IMR-90 (cell line): ENCODE measurements around the gene SDR9C7. TPM values are rescaled to one million over a fixed set of nuclear protein-coding genes. Genes with fewer than 3 reads are reported as not detected.

Experiments
- ATAC-seq: fragments of 200-7000 bp; cut with Tn5 transposase; 2 replicates; pipeline ENCODE4 v1.9.1; 2020; ENCODE audit warnings: low read depth, mild to moderate bottlenecking, moderate library complexity
- BruUV-seq: library from RNA; stranded (reverse); fragments of 400-500 nt; replicated peaks from 2 replicates; lab custom pipeline; 2021; lab: Mats Ljungman, UMichigan
- CTCF ChIA-PET: fragments of 300-600 bp; formaldehyde crosslinking; extraction: SDS; loops from one replicate; lab custom pipeline; 2021; ENCODE audit warnings: antibody characterized with exemption; lab: Yijun Ruan, JAX
- POLR2A ChIA-PET: fragments of 300-600 bp; sonication (Branson Sonifier 250); formaldehyde crosslinking; loops from one replicate; lab custom pipeline; 2022; ENCODE audit warnings: antibody characterized with exemption; ENCODE audit not compliant: unreplicated experiment; lab: Charles Lee
- DNase-seq: peaks from one replicate; pipeline ENCODE4 v3.0.0; 2013
- H2AFZ ChIP-seq: replicated peaks from 2 replicates; pipeline ENCODE3; 2013; ENCODE audit warnings: low read length, mild to moderate bottlenecking; ENCODE audit not compliant: poor library complexity
- H2AK5ac ChIP-seq: 2 replicates; pipeline ENCODE4 v1.6.1; 2013; ENCODE audit warnings: low read depth, low read length, inconsistent platforms
- H2AK9ac ChIP-seq: replicated peaks from 2 replicates; pipeline ENCODE3; 2013; ENCODE audit warnings: mild to moderate bottlenecking, low read depth, low read length, moderate library complexity; ENCODE audit not compliant: poor library complexity
- H2BK120ac ChIP-seq: 2 replicates; pipeline ENCODE4 v1.6.1; 2013; ENCODE audit warnings: low read depth, low read length, inconsistent platforms
- H2BK15ac ChIP-seq: 3 replicates; pipeline ENCODE4 v1.6.1; 2013; ENCODE audit warnings: low read depth, low read length, inconsistent platforms
- H2BK20ac ChIP-seq: 2 replicates; pipeline ENCODE4 v1.6.1; 2013; ENCODE audit warnings: low read depth, mild to moderate bottlenecking, inconsistent platforms, low read length, moderate library complexity
- H2BK5ac ChIP-seq: 2 replicates; pipeline ENCODE4 v1.6.1; 2013; ENCODE audit warnings: mild to moderate bottlenecking, low read depth, low read length, inconsistent platforms; ENCODE audit not compliant: poor library complexity, severe bottlenecking
- H3K14ac ChIP-seq: replicated peaks from 2 replicates; pipeline ENCODE4 v1.6.1; 2013; ENCODE audit warnings: low read depth, low read length, inconsistent platforms
- H3K18ac ChIP-seq: 2 replicates; pipeline ENCODE4 v1.6.1; 2013; ENCODE audit warnings: low read depth, low read length, control low read depth
- H3K23ac ChIP-seq: 2 replicates; pipeline ENCODE4 v1.6.1; 2013; ENCODE audit warnings: low read depth, low read length, inconsistent platforms
- H3K27ac ChIP-seq: 2 replicates; pipeline ENCODE4 v1.5.1; 2013; ENCODE audit warnings: mild to moderate bottlenecking, control low read depth, low read length; ENCODE audit not compliant: insufficient read depth
- H3K27me3 ChIP-seq: 2 replicates; pipeline ENCODE4 v1.6.1; 2013; ENCODE audit warnings: low read length; ENCODE audit not compliant: control insufficient read depth, insufficient read depth
- H3K36me3 ChIP-seq: 2 replicates; pipeline ENCODE4 v1.6.1; 2013; ENCODE audit warnings: low read length, mixed read lengths; ENCODE audit not compliant: control insufficient read depth, insufficient read depth
- H3K4ac ChIP-seq: 2 replicates; pipeline ENCODE4 v1.6.1; 2013; ENCODE audit warnings: low read depth, low read length, inconsistent platforms
- H3K4me1 ChIP-seq: 2 replicates; pipeline ENCODE4 v1.6.1; 2013; ENCODE audit warnings: low read length, mixed read lengths; ENCODE audit not compliant: control insufficient read depth, insufficient read depth
- H3K4me2 ChIP-seq: 2 replicates; pipeline ENCODE4 v1.6.1; 2013; ENCODE audit warnings: low read depth, mild to moderate bottlenecking, control low read depth, low read length, moderate library complexity
- H3K4me3 ChIP-seq: 2 replicates; pipeline ENCODE4 v1.5.1; 2013; ENCODE audit warnings: low read depth, mild to moderate bottlenecking, control low read depth, low read length, moderate library complexity; ENCODE audit not compliant: insufficient read depth
- H3K56ac ChIP-seq: 2 replicates; pipeline ENCODE4 v1.6.1; 2013; ENCODE audit warnings: low read length, inconsistent platforms; ENCODE audit not compliant: insufficient read depth; ENCODE audit errors: extremely low read depth
- H3K79me1 ChIP-seq, 2 experiments: 2 replicates each; pipeline ENCODE4 v1.6.1; 2013; ENCODE audit warnings: low read length in 2 of 2, inconsistent platforms in 1 of 2, low read depth in 1 of 2
- H3K9ac ChIP-seq: 2 replicates; pipeline ENCODE4 v1.6.1; 2013; ENCODE audit warnings: low read depth, low read length, control low read depth
- H3K9me1 ChIP-seq: 2 replicates; pipeline ENCODE4 v1.6.1; 2013; ENCODE audit warnings: low read length, inconsistent platforms; ENCODE audit not compliant: insufficient read depth
- H3K9me3 ChIP-seq: 2 replicates; pipeline ENCODE4 v1.6.1; 2013; ENCODE audit warnings: low read length; ENCODE audit not compliant: control insufficient read depth, insufficient read depth
- H4K20me1 ChIP-seq: 2 replicates; pipeline ENCODE4 v1.6.1; 2013; ENCODE audit warnings: low read length, inconsistent platforms; ENCODE audit not compliant: insufficient read depth
- H4K5ac ChIP-seq: 2 replicates; pipeline ENCODE4 v1.6.1; 2013; ENCODE audit warnings: mild to moderate bottlenecking, low read depth, low read length, control low read depth
- H4K8ac ChIP-seq, 2 experiments: 2 replicates each; pipeline ENCODE4 v1.6.1; 2013; ENCODE audit warnings: low read depth in 2 of 2, low read length in 2 of 2, control low read depth in 1 of 2, inconsistent platforms in 1 of 2
- H4K91ac ChIP-seq: 2 replicates; pipeline ENCODE4 v1.6.1; 2013; ENCODE audit warnings: low read depth, low read length, inconsistent platforms; ENCODE audit not compliant: insufficient read depth
- ELK1 ChIP-seq: fragments of 150-350 bp; IDR thresholded peaks from 2 replicates; pipeline ENCODE4 v1.6.1; 2016; ENCODE audit warnings: low read depth, mild to moderate bottlenecking, low read length, moderate library complexity, borderline replicate concordance
- NFE2L2 ChIP-seq: fragments of 150-350 bp; IDR thresholded peaks from 2 replicates; pipeline ENCODE4 v1.6.1; 2016; ENCODE audit warnings: low read depth, mild to moderate bottlenecking, low read length
- RCOR1 ChIP-seq: IDR thresholded peaks from 2 replicates; pipeline ENCODE4 v1.6.1; 2012; ENCODE audit warnings: mild to moderate bottlenecking, low read length, improper control_type of control experiment; ENCODE audit not compliant: insufficient replicate concordance
- USF2 ChIP-seq: fragments of 150-350 bp; IDR thresholded peaks from 2 replicates; pipeline ENCODE4 v1.6.1; 2017; ENCODE audit warnings: mild to moderate bottlenecking, antibody characterized with exemption, low read length, low read depth
- WGBS, 2 experiments: methylation state at CpG; one replicate each; pipeline versions ENCODE4 v1.1.5 to v1.1.7; 2013; ENCODE audit warnings: missing lambda C conversion rate in 2 of 2; ENCODE audit not compliant: insufficient read length in 1 of 2; ENCODE audit errors: extremely low coverage in 2 of 2; 5-methylcytosine and 5-hydroxymethylcytosine counted together
- dilution Hi-C: fragments of 300-500 bp; cut with HindIII; formaldehyde crosslinking; loops from one replicate; pipeline ENCODE4 v1.14.3; 2018; ENCODE audit warnings: low sequenced_read_pairs; ENCODE audit not compliant: unreplicated experiment
- in situ Hi-C: fragments of 300-500 bp; cut with MboI; formaldehyde crosslinking; loops from 3 replicates; pipeline ENCODE4 v1.14.3; 2019; ENCODE audit warnings: low sequenced_read_pairs, inconsistent platforms, mixed read lengths
- intact Hi-C: fragments of 100-400 bp; cut with micrococcal nuclease; formaldehyde crosslinking; loops from 2 replicates; pipeline ENCODE4 v1.10.0; 2022
- polyA plus RNA-seq, 3 experiments: library from polyadenylated mRNA; depleted of rRNA; stranded (reverse); fragments of >200 nt; gene quantifications; 2 replicates each; pipeline ENCODE4 v1.2.3, GENCODE V29; 2012; ENCODE audit warnings: low replicate concordance in 1 of 3
- total RNA-seq: library from RNA; depleted of rRNA; stranded (reverse); fragments of >200 nt; gene quantifications from 2 replicates; pipeline ENCODE4 v1.2.3, GENCODE V29; 2012

The SDR9C7 gene
- total and polyA plus RNA-seq, 2 of the 4 experiments (the other 2 are of a cell fraction), result not detected

- DNase-seq (no peak), ATAC-seq (no peak)
- Histone ChIP-seq H3K18ac (no peak overlapping the region), H3K36me3 (no peaks in the 10 kb centered on the region), H3K9me1 (no peaks in the 10 kb centered on the region), H2AK5ac (no peak overlapping the region), H2BK120ac (no peak overlapping the region), H3K27me3 (peaks cover 4% of the 10 kb centered on the region), H3K4me1 (no peaks in the 10 kb centered on the region), H4K20me1 (no peaks in the 10 kb centered on the region), H3K56ac (no peak overlapping the region), H3K4ac (no peak overlapping the region), H3K79me1 (no peaks in the 10 kb centered on the region), H2AK9ac (no peak overlapping the region), H2AFZ (no peak overlapping the region), H2BK15ac (no peak overlapping the region), H3K14ac (no peak overlapping the region), H4K8ac (no peak overlapping the region), H3K23ac (no peak overlapping the region), H4K91ac (no peak overlapping the region), H2BK20ac (no peak overlapping the region), H3K4me2 (no peak overlapping the region), H2BK5ac (no peak overlapping the region), H3K9ac (no peak overlapping the region), H3K4me3 (no peak overlapping the region), H4K5ac (no peak overlapping the region), H3K9me3 (no peaks in the 10 kb centered on the region), H3K27ac (no peak overlapping the region)
- intact Hi-C loops (no loop called here), dilution Hi-C loops (no loop called here), in situ Hi-C loops (no loop called here)
- BruUV-seq, result no TSS peak
- 43% methylated on average over 1 of the region's 4 CpGs; no CpG with 5 or more reads in 1 of the 2 experiments for WGBS, 2 experiments
- POLR2A ChIA-PET, result no interaction called here
- no peak for TF ChIP-seq USF2
- no peak for TF ChIP-seq RCOR1
- no peak for TF ChIP-seq NFE2L2
- TF ChIP-seq ELK1, result no peak
- CTCF ChIA-PET, result interaction anchor here (0.6 to 0.7 kb wide), 2 partner anchors 77 to 84 kb away, joined by 3 read pairs; no protein-coding TSS in a partner anchor
These were observed 17.8 kb downstream of the SDR9C7 start for GRCh38 chr12:56916296-56916995.
